ENCODE results near the gene PPY.

DNA sequence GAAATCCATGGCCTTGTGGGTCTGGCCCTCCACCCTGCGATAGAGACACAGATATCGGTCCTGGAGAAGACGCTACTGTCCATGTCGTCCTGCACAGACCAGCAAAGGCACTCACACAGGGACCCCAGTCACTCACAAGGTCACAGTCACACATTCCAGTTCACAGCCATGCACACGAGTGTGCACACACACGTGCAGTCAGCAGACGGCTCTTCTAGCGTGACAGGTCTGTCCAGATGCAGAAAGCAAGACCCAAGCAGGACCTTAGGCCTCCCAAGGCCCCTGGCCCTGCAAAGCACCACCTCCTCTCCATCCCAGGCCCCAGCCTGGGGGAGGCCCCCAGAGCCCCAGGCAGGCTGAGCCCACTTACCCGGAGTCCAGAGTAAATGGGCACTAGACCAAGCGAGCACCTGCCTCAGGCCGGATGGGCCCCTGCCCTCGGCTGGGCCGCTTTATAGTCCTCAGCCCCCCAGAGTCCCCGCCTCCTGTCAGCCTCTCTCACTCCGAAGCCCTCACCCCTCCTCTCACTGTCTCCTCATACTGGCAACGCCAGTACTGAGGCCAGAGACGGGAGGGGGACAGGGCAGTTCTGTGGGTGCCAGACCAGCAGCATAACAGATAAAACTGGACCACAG, at the start of gene PPY:
- TF ChIP-seq CTCF (IDR thresholded peaks at IDR 0.05) (no peak), POLR2A (IDR thresholded peaks at IDR 0.05) (no peak)
